B cell (primary cell): Measurements from ENCODE around the gene RASA4B. TPM values are rescaled to one million over a fixed set of nuclear protein-coding genes. Genes with fewer than 3 reads are reported as not detected.

ENCODE experiments used
- ATAC-seq: fragments of 200-7000 bp; cut with Tn5 transposase; one replicate; pipeline ENCODE4 v1.10.0; 2021; ENCODE audit warnings: low read depth, mild to moderate bottlenecking, moderate number of reproducible peaks, moderate library complexity
- CTCF ChIA-PET: fragments of 350-600 bp; sonication (Branson Sonifier 250); formaldehyde crosslinking; loops from one replicate; lab custom pipeline; 2021; ENCODE audit warnings: antibody characterized with exemption, inconsistent platforms; lab: Charles Lee
- POLR2A ChIA-PET: fragments of 350-600 bp; sonication (Branson Sonifier 250); formaldehyde crosslinking; loops from one replicate; lab custom pipeline; 2021; ENCODE audit warnings: antibody characterized with exemption; lab: Charles Lee
- DNase-seq: peaks from one replicate; pipeline ENCODE4 v3.0.0; 2013
- H2AFZ ChIP-seq: 2 replicates; pipeline ENCODE4 v1.6.1; 2012; ENCODE audit warnings: mild to moderate bottlenecking, low read depth, low read length; ENCODE audit not compliant: insufficient read depth, poor library complexity, severe bottlenecking
- H3K27ac ChIP-seq, 2 donors: 1 replicate in 1 of 2; 2 replicates in 1 of 2; pipeline ENCODE4 v1.5.1; 2012 to 2013; ENCODE audit warnings: low read length in 2 of 2, mild to moderate bottlenecking in 2 of 2, moderate library complexity in 1 of 2
- H3K27me3 ChIP-seq, 4 experiments: fragments of 200-600 bp in 1 of 4; sonication (generic) in 1 of 4; replicated peaks in 1 of 4; 1 replicate in 2 of 4; 2 replicates in 2 of 4; pipeline versions ENCODE4 v1.6.1 to v1.7.0; 2013 to 2016; ENCODE audit warnings: low read length in 3 of 4, mild to moderate bottlenecking in 2 of 4, mixed read lengths in 1 of 4, moderate library complexity in 1 of 4; ENCODE audit not compliant: insufficient read depth in 4 of 4, control insufficient read depth in 3 of 4; ENCODE audit errors: control extremely low read depth in 1 of 4
- H3K36me3 ChIP-seq, 2 experiments: replicated peaks in 1 of 2; 1 replicate in 1 of 2; 2 replicates in 1 of 2; pipeline versions ENCODE4 v1.6.1 to v1.7.1; 2013; ENCODE audit warnings: low read length in 1 of 2; ENCODE audit not compliant: insufficient read depth in 2 of 2, control insufficient read depth in 1 of 2; ENCODE audit errors: control extremely low read depth in 1 of 2, extremely low read depth in 1 of 2
- H3K4me1 ChIP-seq, 2 donors: fragments of 200-600 bp in 1 of 2; sonication (generic) in 1 of 2; 1 replicate in 1 of 2; 2 replicates in 1 of 2; pipeline versions ENCODE4 v1.5.1 to v1.6.1; 2013 to 2017; ENCODE audit warnings: low read length in 2 of 2; ENCODE audit not compliant: control insufficient read depth in 2 of 2, insufficient read depth in 2 of 2
- H3K4me2 ChIP-seq: replicated peaks from 2 replicates; pipeline ENCODE3; 2012; ENCODE audit warnings: mild to moderate bottlenecking, low read depth, low read length; ENCODE audit not compliant: poor library complexity, severe bottlenecking
- H3K4me3 ChIP-seq, 5 experiments: fragments of 200-600 bp in 1 of 5; sonication (generic) in 1 of 5; 1 replicate in 3 of 5; 2 replicates in 2 of 5; pipeline versions ENCODE4 v1.5.1 to v1.7.0; 2011 to 2016; ENCODE audit warnings: low read length in 4 of 5, mild to moderate bottlenecking in 4 of 5, low read depth in 2 of 5, control low read depth in 1 of 5, moderate library complexity in 1 of 5; ENCODE audit not compliant: insufficient read depth in 1 of 5; ENCODE audit errors: control extremely low read depth in 1 of 5, extremely low read depth in 1 of 5
- H3K79me2 ChIP-seq: fragments of 200-600 bp; sonication (generic); one replicate; pipeline ENCODE4 v1.6.0; 2016; ENCODE audit warnings: low read length; ENCODE audit not compliant: control insufficient read depth, insufficient read depth
- H3K9ac ChIP-seq: fragments of 200-600 bp; sonication (generic); 2 replicates; pipeline ENCODE4 v1.6.1; 2017; ENCODE audit warnings: mild to moderate bottlenecking, low read length, moderate library complexity
- H3K9me3 ChIP-seq, 3 donors: one replicate each; pipeline versions ENCODE4 v1.6.1 to v1.7.1; 2013; ENCODE audit warnings: low read length in 2 of 3; ENCODE audit not compliant: control insufficient read depth in 2 of 3, insufficient read depth in 1 of 3; ENCODE audit errors: control extremely low read depth in 1 of 3
- H4K20me1 ChIP-seq: 2 replicates; pipeline ENCODE4 v1.6.0; 2012; ENCODE audit warnings: mild to moderate bottlenecking, low read length; ENCODE audit not compliant: insufficient read depth, control insufficient read depth, poor library complexity, severe bottlenecking
- H3K27ac Mint-ChIP-seq: one replicate; pipeline ENCODE4 v1.8.0; 2021; ENCODE audit warnings: mixed read lengths
- H3K27me3 Mint-ChIP-seq: one replicate; pipeline ENCODE4 v1.8.0; 2021; ENCODE audit warnings: mixed read lengths
- H3K4me1 Mint-ChIP-seq: one replicate; pipeline ENCODE4 v1.8.0; 2021; ENCODE audit warnings: mixed read lengths
- H3K4me3 Mint-ChIP-seq: one replicate; pipeline ENCODE4 v1.8.0; 2021; ENCODE audit warnings: mixed read lengths
- H3K9me3 Mint-ChIP-seq: one replicate; pipeline ENCODE4 v1.8.0; 2022; ENCODE audit warnings: mixed read lengths; ENCODE audit not compliant: insufficient read depth
- CTCF ChIP-seq: fragments of 200-600 bp; IDR thresholded peaks from one replicate; pipeline ENCODE4 v1.8.0; 2022; ENCODE audit warnings: antibody characterized with exemption, mild to moderate bottlenecking
- EZH2 ChIP-seq: IDR thresholded peaks from 2 replicates; pipeline ENCODE4 v1.6.1; 2012; ENCODE audit warnings: borderline replicate concordance, low read depth, mild to moderate bottlenecking, moderate library complexity, low read length; ENCODE audit not compliant: insufficient read depth, poor library complexity, severe bottlenecking
- WGBS: methylation state at CpG from one replicate; pipeline ENCODE4 v1.1.5; 2013; ENCODE audit warnings: missing lambda C conversion rate; ENCODE audit not compliant: insufficient coverage; 5-methylcytosine and 5-hydroxymethylcytosine counted together
- intact Hi-C: fragments of 100-400 bp; cut with micrococcal nuclease; formaldehyde crosslinking; loops from one replicate; pipeline ENCODE4 v1.10.0; 2022
- polyA plus RNA-seq: library from polyadenylated mRNA; depleted of rRNA; stranded (reverse); fragments of >200 nt; gene quantifications from 2 replicates; pipeline ENCODE4 v1.2.3, GENCODE V29; 2012
- total RNA-seq, 2 donors: library from RNA; stranded (reverse); fragments of 120-200 nt in 1 of 2; gene quantifications; 1 replicate in 1 of 2; 2 replicates in 1 of 2; pipeline versions ENCODE4 v1.2.3 to v1.2.4, GENCODE V29; 2013 to 2022

Gene RASA4B
- total and polyA plus RNA-seq, 2 donors (not counting 1 experiment from before 2014, with no cell fraction given): 15.6 to 26.4 TPM

GRCh38 chr7:102466097-102466496, 51.5 kb downstream of the RASA4B start:
- H3K79me2 ChIP-seq: peaks cover 64% of the 10 kb centered on the region
- no peak for TF ChIP-seq EZH2
- no peak for TF ChIP-seq CTCF
- peak overlapping the region in 1 of 5 experiments; percentile 99 for H3K4me3 ChIP-seq
- H3K4me1 ChIP-seq: peaks cover 19 to 31% of the 10 kb centered on the region in 2 donors
- H3K27me3 ChIP-seq: no peaks in the 10 kb centered on the region
- intact Hi-C loops: no loop called here
- no peak overlapping the region for H3K27ac ChIP-seq
- H2AFZ ChIP-seq: no peak overlapping the region
- peaks cover 0 to 23% of the 10 kb centered on the region in 2 experiments for H3K36me3 ChIP-seq
- H3K4me2 ChIP-seq: peak overlapping the region; percentile 95
- CTCF ChIA-PET: interaction anchor here (0.5 to 6.3 kb wide), 3 partner anchors 61 to 1317 kb away, joined by 4 to 45 read pairs (median 6); partner anchors contain the start of gene PRKRIP1
- H3K9me3 ChIP-seq: no peaks in the 10 kb centered on the region
- Mint-ChIP-seq H3K27ac (no peak overlapping the region), H3K4me3 (peak overlapping the region; percentile 91), H3K9me3 (no peaks in the 10 kb centered on the region), H3K27me3 (no peaks in the 10 kb centered on the region), H3K4me1 (peaks cover 27% of the 10 kb centered on the region)
- DNase-seq (no peak), ATAC-seq (no peak)
- WGBS: 92% methylated on average over 6 of the region's 7 CpGs
- POLR2A ChIA-PET: interaction anchor here (1.3 to 1.9 kb wide), 2 partner anchors 32 to 54 kb away, joined by 3 to 5 read pairs; no protein-coding TSS in a partner anchor
- H3K9ac ChIP-seq: peak overlapping the region; percentile 88
- peaks cover 6% of the 10 kb centered on the region for H4K20me1 ChIP-seq

- Mint-ChIP-seq H3K27me3 (no peaks in the 10 kb centered on the region), H3K4me1 (peaks cover 30% of the 10 kb centered on the region), H3K9me3 (no peaks in the 10 kb centered on the region), H3K4me3 (peak within 1 kb of the TSS; percentile 91), H3K27ac (peak within 1 kb of the TSS; percentile 87)
- POLR2A ChIA-PET: interaction anchor here (0.6 to 1.9 kb wide), 5 partner anchors 13 to 60 kb away, joined by 3 to 5 read pairs (median 4); no protein-coding TSS in a partner anchor
- Histone ChIP-seq H3K4me3 (peak within 1 kb of the TSS; percentile 57 to 99 (median 94)), H3K27ac (peak within 1 kb of the TSS; percentile 44 to 70), H3K9ac (peak within 1 kb of the TSS; percentile 88), H3K9me3 (no peaks in the 10 kb centered on the region), H3K4me1 (peaks cover 19 to 31% of the 10 kb centered on the region in 2 donors), H3K4me2 (peak within 1 kb of the TSS; percentile 95), H3K79me2 (peaks cover 67% of the 10 kb centered on the region), H3K36me3 (peaks cover 0 to 14% of the 10 kb centered on the region in 2 experiments), H3K27me3 (no peaks in the 10 kb centered on the region), H4K20me1 (peaks cover 6% of the 10 kb centered on the region), H2AFZ (peak within 1 kb of the TSS; percentile 95)
- CTCF ChIA-PET: interaction anchor here (0.7 to 6.3 kb wide), 7 partner anchors 8 to 69 kb away, joined by 3 to 45 read pairs (median 3); partner anchors contain the start of gene PRKRIP1
- TF ChIP-seq CTCF (peak; percentile 25), EZH2 (no peak)
- WGBS: under 1% methylated on average over 81 of the region's 81 CpGs
- intact Hi-C loops: loop anchor here (5.0 kb wide), 1 partner anchor 177 kb away; the partner anchor contains the start of gene SH2B2
- ATAC-seq: peak; percentile 97
- peak; percentile 95 for DNase-seq
These were observed 52.8 kb downstream of the RASA4B start, which contains the start of the genes ALKBH4 and LRWD1 for GRCh38 chr7:102464577-102465280. TSS of gene ALKBH4 (minus strand) at chr7:102464863. CDS start at chr7:102464836, 27 bp downstream. TSS of gene LRWD1 (plus strand) at chr7:102464984. CDS start at chr7:102465081, 97 bp downstream.
